SHP77 (cell line): ENCODE measurements around the gene TEAD3.
A peak's percentile ranks its signal among the peaks of the same experiment; 100 is the strongest.
"Not testable (repeated sequence)": the region's sequence is repeated elsewhere in the genome, so short reads cannot be mapped to it uniquely, and the experiment has no call there.

Experiments used
- DNase-seq, 2 experiments: peaks; one replicate each; lab custom pipeline; 2025; lab: John Stamatoyannopoulos, UW

Gene TEAD3

DNA sequence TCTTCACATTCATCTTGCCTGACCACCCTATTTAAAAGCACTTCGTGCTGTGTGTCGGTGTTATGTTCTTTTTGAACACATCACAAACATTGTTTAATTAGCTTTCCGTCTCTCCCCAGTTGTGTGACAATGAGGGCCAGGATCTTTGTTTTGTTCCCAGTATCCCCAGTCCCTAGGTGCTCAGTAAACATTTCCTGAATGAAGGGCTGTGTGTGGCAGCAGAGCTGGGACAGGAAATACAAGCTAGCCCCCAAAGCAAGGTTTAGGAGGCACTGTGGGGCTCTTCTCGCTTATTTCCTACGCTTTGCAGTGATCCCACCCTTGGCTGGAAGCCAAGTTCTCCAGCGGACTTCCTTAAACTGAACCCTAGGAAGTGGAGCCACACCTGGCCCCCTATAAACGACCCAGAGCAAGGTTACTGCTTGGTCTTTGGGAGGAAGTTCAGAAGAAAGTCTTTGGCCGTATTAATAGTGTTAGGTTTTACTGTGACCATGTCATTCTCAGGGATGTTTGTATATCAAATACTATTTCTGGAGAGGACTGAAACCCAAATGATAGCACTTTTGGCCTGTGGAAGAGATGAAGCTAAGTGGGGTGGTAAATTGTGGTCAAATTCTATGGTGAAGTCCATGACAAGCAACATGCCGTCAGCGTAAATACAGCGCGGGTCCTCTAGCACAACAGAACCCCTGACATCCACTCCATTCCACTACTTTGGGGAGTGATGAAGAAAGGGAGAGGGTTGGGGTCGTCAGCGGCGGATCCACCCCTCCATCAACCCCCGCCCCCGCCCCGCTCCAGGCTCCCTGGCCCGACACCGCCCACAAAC, 45.3 kb downstream of the TEAD3 start:
- DNase-seq: no peak

DNA sequence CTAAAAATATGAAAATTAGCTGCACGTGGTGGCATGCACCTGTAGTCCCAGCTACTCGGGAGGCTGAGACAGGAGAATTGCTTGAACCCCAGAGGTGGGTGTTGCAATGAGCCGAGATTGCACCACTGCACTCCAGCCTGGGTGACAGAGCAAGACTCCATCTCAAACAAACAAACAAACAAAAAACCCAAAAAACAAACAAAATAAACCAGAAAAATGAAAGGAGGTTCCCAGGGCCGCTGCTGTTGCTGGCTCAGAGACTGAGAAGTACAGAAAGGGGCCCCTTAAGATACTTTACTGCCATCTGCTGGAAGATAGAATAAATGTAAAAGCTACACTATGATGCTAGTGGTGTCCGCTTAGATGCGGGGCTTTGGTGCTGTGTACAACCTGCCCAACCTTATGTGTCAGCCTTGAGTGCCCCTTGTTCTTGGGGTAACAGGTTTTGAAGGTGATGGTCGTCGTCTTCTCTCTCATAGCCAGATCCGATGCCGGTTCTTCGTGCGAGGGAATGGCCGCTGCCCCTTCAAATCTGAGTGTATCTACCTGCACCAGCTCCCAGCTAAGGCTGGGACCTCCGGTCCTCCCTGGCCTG, 47.5 kb downstream of the TEAD3 start:
- peak; percentile 56 to 67 for DNase-seq

DNA sequence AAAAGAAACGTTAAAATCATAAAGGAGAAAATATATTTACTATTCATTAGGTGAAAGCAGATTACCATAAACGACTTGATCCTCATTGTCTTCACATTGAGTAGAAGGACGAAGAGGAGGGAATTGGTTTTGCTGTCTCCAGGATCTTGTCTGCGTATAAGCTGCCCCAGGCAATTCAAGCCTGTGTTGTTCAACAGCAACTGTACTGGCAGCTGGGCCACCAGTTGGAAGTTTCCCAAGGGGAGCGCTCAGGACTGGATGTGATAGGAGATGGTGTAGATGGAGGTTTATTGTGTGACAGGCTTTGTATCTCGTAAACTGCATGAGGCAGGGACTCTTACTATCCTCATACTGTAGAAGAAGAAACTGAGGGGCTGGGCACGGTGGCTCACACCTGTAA, 48.7 kb downstream of the TEAD3 start:
- DNase-seq: no peak

DNA sequence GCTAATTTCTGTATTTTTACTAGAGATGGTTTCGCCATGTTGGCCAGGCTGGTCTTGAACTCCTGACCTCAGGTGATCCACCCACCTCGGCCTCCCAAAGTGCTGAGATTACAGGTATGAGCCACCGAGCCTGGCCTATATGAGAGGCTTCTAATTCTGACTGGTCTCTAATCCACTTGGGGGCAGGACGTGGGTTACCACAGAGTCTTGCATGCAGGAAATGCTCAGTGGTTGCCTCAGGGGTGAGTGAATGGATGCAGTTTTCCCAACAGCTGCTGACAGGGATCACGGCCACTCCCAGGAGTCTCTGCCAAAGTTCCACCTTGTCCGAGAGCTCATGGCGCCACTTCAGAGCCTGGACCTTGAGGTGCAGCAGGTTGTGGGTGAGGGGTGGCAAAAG, 51.2 kb downstream of the TEAD3 start:
- no peak for DNase-seq

GRCh38 chr6:35443341-35444030, 53.4 kb downstream of the TEAD3 start:
- no peak for DNase-seq

DNA sequence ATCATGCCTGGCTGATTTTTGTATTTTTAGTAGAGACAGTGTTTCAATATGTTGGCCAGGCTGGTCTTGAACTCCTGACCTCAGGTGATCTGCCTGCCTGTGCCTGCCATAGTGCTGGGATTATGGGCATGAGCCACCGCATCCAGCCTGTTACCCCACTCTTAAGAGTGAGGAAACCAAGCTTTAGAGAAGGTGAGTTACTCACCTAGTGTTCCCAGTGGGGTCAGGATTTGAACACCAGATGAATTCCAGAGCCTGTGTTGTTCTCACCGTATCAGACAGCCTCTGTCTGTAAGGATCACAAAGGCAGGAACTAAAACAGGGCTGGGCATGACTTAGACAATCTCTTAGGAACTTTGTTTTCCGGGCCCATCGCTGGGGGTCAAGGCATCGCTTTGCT, 54.2 kb downstream of the TEAD3 start:
- DNase-seq: no peak

- no peak for DNase-seq
Observed at GRCh38 chr6:35441642-35442041, 55.2 kb downstream of the TEAD3 start.

DNA sequence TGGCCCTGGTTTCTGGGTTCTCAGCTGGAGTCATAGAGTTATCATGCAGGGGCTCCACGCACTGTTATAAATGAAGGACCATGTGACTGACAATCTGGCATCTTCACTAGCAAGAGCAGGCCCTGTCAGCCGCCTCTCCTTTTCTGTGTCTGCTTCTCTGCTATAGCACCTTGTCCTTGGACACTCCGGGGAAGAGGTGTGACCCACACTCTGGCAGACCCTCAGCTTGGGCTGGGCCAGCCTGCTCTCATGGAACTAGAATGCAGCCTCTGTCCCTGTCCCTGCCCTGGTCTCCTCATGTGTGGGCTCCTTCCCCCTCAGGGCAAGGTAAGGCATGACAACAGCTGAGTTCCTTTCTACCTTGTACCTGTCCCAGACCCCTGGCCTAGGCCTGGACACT, 55.7 kb downstream of the TEAD3 start:
- DNase-seq: no peak

DNA sequence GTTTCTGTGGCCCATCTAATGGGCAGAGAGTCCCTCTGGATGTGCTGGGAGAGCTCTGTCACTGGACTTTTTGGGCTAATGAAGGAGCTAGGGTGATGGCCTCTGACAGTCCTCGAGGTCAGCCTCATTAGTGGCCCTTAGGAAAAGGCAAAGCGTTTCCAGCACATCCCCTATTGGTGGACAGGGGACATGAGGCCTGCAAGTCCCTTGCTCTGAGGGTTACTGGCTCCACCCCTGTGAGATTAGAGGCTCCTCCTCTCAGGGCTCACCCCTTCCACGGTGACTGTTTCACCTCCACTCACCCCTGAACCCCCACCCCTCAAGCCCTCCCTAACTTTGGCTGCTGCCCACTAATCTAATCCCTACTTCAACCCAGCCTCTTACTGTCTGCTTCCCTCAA, 57.6 kb downstream of the TEAD3 start:
- no peak for DNase-seq

DNA sequence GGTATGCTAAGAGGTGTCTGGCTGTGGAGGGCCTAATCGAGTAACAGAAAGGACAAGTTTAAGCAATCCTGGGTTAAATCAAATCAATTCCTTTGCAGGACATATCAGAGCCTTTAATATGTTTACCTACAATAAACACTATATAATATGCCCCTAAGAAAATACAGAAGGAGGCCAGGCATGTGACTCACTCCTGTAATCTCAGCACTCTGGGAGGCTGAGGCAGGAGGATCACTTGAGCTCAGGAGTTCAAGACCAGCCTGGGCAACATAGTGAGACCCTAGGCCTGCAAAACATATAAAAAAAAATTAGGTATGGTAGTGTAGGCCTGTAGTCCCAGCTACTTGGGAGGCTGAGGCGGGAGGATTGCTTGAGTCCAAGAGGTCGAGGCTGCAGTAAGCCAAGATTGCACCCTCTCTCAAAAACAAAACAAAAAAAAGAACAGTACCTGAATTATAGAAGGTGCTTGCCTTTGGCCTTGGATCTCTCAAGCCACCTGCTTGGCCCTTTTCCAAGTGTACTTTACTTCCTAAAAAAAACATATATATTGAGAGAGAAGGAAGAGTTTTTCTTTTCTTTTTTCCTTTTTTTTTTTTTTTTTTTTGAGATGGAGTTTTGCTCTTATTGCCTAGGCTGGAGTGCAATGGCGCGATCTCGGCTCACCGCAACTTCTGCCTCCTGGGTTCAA, 58.4 kb downstream of the TEAD3 start:
- not testable (repeated sequence) for DNase-seq

- DNase-seq: no peak
Observed at GRCh38 chr6:35436071-35436857, 60.6 kb downstream of the TEAD3 start.

GRCh38 chr6:35435074-35435837, 61.6 kb downstream of the TEAD3 start:
- no peak for DNase-seq

GRCh38 chr6:35432702-35433101, 64.2 kb downstream of the TEAD3 start:
- not testable (repeated sequence) for DNase-seq

- DNase-seq: no peak
Observed at GRCh38 chr6:35432291-35432690, 64.6 kb downstream of the TEAD3 start.

DNA sequence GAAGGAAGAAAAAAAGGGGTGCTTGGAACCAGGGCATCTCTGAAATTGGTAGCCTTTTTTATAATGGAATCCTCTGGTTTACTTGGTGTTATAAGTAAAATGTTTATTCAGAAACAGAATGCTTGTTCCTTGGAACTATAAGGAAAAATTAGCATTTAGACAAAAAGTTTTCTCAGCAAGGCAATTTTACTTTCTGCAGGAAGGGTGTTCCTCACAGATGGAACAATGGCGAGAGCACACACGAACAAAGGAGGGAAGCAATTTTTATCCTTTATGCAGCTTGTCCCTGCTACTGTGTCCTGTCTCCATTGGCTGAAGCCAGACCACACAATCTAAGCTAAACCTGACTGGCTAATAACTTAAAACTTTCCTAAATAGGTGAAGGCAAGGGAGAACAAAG, 67.4 kb downstream of the TEAD3 start:
- no peak for DNase-seq

GRCh38 chr6:35428421-35429149, 68.3 kb downstream of the TEAD3 start:
- no peak for DNase-seq

DNA sequence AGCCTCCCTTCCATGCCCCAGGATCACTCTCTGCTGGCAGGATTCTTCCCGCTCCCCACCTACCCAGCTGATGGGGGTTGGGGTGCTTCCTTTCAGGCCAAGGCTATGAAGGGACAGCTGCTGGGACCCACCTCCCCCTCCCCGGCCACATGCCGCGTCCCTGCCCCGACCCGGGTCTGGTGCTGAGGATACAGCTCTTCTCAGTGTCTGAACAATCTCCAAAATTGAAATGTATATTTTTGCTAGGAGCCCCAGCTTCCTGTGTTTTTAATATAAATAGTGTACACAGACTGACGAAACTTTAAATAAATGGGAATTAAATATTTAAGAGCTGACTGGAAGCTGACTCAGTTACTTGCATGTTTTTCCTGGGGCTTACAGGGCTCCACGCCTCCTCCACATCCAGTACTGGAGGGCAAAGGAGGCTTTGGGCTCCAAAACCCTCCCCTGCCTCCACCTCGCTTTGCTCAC, 69.0 kb downstream of the TEAD3 start:
- DNase-seq: no peak

- DNase-seq: no peak
Observed at GRCh38 chr6:35427435-35427834, 69.4 kb downstream of the TEAD3 start.

- DNase-seq: no peak
Observed at GRCh38 chr6:35426074-35426473, 70.8 kb downstream of the TEAD3 start.

- DNase-seq: no peak
Observed at GRCh38 chr6:35425284-35425683, 71.6 kb downstream of the TEAD3 start.
